ENCODE measurements around the gene COMMD1.

Gene COMMD1

DNA sequence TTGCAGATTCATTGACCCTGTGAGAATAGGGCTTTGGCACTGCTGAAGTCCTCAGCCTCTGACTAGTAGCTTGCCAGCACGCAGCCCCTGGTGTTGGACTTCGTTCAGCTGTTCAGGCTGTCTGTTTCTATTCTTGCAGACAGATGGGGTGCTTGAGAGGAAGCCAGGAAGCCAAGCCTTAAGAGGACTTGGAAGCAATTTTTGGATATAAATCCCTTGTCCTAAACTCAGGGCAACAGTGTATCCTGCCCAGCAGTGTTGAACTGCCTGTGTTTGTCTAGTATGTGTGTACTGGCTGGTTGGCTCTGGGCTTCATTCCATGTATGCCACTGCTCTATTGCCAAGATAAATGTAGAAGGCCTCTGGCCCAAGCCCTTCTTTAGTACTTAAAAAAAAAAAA, 108.6 kb downstream of the COMMD1 start:
- TF ChIP-seq, protein P1, sequence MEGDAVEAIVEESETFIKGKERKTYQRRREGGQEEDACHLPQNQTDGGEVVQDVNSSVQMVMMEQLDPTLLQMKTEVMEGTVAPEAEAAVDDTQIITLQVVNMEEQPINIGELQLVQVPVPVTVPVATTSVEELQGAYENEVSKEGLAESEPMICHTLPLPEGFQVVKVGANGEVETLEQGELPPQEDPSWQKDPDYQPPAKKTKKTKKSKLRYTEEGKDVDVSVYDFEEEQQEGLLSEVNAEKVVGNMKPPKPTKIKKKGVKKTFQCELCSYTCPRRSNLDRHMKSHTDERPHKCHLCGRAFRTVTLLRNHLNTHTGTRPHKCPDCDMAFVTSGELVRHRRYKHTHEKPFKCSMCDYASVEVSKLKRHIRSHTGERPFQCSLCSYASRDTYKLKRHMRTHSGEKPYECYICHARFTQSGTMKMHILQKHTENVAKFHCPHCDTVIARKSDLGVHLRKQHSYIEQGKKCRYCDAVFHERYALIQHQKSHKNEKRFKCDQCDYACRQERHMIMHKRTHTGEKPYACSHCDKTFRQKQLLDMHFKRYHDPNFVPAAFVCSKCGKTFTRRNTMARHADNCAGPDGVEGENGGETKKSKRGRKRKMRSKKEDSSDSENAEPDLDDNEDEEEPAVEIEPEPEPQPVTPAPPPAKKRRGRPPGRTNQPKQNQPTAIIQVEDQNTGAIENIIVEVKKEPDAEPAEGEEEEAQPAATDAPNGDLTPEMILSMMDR (conservative IDR thresholded peaks at IDR 0.05; ENCODE audit: control insufficient read depth, insufficient read depth, low read depth, low read length): peak; percentile 32
- no peak overlapping the region for H3K4me3 ChIP-seq (ENCODE audit: control insufficient read depth, low read depth, low read length)
- peak; percentile 74 for DNase-seq (ENCODE audit: low read depth)

GRCh38 chr2:62016957-62017356, 111.5 kb downstream of the COMMD1 start:
- H3K4me3 ChIP-seq (ENCODE audit: control insufficient read depth, low read depth, low read length): no peak overlapping the region
- TF ChIP-seq, protein P1 (conservative IDR thresholded peaks at IDR 0.05; ENCODE audit: control insufficient read depth, insufficient read depth, low read depth, low read length): no peak
- DNase-seq (ENCODE audit: low read depth): no peak

- no peak overlapping the region for H3K4me3 ChIP-seq (ENCODE audit: control insufficient read depth, low read depth, low read length)
- TF ChIP-seq, protein P1 (conservative IDR thresholded peaks at IDR 0.05; ENCODE audit: control insufficient read depth, insufficient read depth, low read depth, low read length): no peak
- no peak for DNase-seq (ENCODE audit: low read depth)
These were observed 124.4 kb downstream of the COMMD1 start for GRCh38 chr2:62029910-62030309.

GRCh38 chr2:62030902-62031301, 125.4 kb downstream of the COMMD1 start:
- no peak for DNase-seq (ENCODE audit: low read depth)
- H3K4me3 ChIP-seq (ENCODE audit: control insufficient read depth, low read depth, low read length): no peak overlapping the region
- TF ChIP-seq, protein P1 (conservative IDR thresholded peaks at IDR 0.05; ENCODE audit: control insufficient read depth, insufficient read depth, low read depth, low read length): no peak

DNA sequence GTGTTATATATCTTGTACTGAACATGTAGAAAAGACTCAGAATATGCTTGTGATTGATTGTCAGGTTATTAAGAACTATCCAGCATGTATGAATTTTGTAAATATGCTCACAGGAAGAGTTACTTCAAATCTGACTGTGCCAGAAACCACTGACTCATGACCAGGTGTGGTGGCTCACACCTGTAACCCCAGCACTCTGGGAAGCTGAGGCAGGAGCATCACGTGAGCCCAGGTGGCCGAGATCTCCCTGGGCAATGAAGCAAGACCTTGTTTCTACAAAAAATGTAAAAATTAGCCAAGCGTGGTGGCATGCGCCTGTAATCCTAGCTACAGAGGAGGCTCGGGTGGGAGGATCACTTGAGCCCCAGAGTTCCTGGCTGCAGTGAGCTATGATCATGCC, 126.6 kb downstream of the COMMD1 start:
- DNase-seq (ENCODE audit: low read depth): no peak
- TF ChIP-seq, protein P1 (conservative IDR thresholded peaks at IDR 0.05; ENCODE audit: control insufficient read depth, insufficient read depth, low read depth, low read length): no peak
- H3K4me3 ChIP-seq (ENCODE audit: control insufficient read depth, low read depth, low read length): no peak overlapping the region

DNA sequence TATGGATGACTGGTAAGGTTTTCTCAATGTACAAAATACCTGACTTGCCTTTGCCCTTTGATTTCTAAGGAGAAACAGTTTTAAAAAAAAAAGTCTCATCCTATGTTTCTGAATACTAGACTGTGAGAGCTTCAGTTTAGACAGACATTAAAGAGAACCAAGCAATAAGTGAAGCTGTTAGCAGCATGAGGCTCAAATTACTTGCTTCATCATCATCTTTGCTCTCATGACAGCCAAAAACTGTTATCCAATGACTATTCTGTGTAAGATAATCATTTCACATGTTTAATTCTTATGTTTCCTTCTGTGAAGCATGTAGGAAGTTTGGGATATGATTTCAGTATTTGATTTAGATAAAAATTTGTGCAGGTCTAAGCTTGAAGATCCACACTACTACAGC, 129.2 kb downstream of the COMMD1 start:
- no peak for DNase-seq (ENCODE audit: low read depth)
- H3K4me3 ChIP-seq (ENCODE audit: control insufficient read depth, low read depth, low read length): no peak overlapping the region
- TF ChIP-seq, protein P1 (conservative IDR thresholded peaks at IDR 0.05; ENCODE audit: control insufficient read depth, insufficient read depth, low read depth, low read length): no peak

- DNase-seq (ENCODE audit: low read depth): no peak
- H3K4me3 ChIP-seq (ENCODE audit: control insufficient read depth, low read depth, low read length): no peak overlapping the region
- TF ChIP-seq, protein P1 (conservative IDR thresholded peaks at IDR 0.05; ENCODE audit: control insufficient read depth, insufficient read depth, low read depth, low read length): no peak
These were observed 130.8 kb downstream of the COMMD1 start for GRCh38 chr2:62036229-62036628.
